HG03565 (cell line): Measurements from ENCODE around the gene THOC5.

Experiments
- ATAC-seq: cut with Tn5 transposase; IDR thresholded peaks from one replicate; pipeline ENCODE4 v1.9.1; 2021; ENCODE audit warnings: mild to moderate bottlenecking, moderate library complexity; ENCODE audit not compliant: unreplicated experiment

THOC5 gene

DNA sequence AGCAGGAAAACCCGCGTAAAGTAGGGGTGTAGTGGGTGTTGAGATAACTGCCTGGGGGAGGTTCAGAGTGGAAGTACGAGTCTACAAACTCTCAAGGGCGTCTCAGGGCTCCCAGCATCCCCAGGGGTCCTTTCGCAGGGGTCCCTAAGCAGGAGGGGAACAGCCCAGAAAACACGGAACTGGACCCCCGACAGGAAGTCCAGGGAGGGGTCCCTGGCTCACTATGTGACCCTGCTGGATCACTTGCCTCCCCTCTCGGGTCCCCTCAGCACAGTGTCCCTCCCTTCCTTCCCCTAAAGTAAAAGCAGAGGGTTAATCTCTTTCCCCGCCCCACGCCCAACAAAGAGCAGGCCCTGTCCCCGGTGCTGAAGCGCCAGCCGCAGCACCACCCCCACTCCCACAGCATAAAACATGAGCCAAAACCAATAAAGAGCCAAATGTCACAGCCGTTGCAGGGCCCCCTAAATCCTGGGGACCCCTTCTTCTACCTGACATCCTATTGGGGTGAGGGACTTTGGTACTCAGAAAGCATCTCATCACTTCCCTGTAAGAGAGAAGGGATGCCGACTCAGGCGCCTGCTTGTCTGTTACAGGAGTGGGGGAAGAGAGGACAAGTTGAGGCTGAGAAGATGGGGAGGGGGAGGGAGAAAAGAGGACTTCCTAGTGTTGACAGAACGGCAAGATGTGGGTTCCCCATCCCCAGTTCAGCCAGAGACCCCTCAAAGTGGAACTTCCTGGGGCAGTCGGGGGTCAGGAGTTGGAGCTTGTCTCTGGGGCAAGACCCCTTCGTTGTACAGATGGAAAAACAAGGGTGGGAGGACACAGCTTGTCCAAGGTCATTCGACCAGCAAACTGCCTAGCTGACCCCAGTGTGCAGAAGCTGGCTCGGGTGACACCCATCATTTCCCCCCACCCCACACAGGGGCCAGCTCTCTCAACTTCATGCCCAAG, 75.0 kb downstream of the THOC5 start:
- ATAC-seq: no peak

DNA sequence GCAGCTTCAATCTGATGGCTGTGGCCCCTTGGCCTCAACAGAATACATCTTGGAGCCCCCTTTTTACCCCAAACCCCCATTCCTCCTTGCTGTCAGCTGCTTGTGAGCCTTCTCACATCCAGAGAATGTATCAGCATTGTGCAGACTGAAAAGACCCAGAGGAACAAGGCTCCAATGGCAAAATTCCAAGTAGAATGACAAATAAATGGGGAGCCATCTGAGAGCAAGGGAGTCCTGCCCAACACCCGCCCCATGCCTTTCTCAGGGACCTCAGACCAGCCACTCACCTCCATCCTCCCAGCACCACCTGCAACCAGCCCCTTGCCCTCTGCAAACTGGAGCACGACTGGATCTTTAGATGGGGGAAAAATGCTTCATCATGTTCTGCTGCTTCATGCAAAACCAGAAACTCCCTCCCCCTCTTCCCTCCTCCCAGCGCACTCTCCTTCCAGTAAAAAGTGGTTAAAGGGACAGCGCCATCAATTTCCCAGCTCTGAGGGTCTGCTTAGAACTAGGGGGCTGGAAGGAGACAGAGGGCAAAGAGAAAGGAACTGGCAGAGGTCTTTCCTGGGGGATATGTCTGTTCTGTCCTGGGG, 75.7 kb downstream of the THOC5 start:
- ATAC-seq: no peak

DNA sequence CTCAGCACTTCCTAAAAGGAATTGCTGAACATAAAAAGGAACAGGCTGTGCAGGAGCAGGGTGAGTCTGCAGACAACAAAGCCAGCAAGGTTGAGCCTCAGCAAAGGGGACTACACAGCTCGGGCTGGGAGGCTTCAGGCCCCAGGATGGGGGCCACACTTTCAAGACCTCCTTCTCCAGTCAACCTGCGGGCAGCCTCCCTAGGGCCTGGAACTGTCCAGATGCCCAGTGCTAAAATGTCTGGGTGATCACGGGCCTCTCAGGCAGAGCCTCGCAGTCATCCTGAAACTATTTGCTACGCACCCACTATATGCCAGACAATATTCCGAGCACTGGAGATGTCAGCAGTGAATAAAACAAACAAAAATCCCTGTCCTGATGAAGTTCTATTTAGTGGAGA, 77.4 kb downstream of the THOC5 start:
- ATAC-seq: no peak

DNA sequence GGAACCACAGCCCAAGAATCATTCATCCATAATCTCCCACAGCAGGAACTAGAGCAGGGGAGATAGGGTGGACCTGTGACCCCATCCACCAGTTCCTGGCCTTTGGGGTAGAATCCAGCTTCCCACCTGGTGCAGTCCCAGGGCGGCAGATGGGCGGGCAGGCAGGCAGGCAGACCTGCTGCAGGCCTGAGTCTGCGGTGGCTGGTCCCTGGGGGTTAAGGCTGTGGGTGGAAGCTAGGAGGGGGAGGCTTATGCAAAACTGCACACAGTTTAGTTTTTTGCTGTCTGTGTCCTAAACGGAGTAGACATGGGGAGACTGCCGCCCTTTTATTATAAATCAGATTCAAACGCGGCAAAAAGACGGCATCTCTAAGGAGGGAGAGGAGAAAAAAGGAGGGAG, 78.0 kb downstream of the THOC5 start:
- no peak for ATAC-seq

DNA sequence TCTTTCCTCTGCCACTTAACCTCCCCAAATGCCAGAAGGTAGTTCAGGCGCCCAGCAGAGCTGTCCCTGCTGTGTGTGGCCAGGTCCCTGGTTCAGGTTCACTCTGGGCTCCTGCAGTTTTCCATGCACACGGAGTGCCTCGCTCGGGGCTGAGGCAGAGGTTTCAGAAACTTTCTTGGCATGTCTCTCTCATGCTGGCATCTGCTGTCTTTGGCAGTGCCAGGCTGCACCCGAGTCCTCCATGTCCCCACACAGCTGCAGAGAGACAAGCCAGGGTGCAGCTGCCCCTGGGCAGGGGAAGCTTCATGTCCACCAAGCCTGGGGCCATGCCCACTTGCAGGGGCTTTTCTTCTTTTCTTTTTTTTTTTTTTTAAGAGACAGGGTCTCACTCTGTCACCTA, 80.6 kb downstream of the THOC5 start:
- no peak for ATAC-seq

DNA sequence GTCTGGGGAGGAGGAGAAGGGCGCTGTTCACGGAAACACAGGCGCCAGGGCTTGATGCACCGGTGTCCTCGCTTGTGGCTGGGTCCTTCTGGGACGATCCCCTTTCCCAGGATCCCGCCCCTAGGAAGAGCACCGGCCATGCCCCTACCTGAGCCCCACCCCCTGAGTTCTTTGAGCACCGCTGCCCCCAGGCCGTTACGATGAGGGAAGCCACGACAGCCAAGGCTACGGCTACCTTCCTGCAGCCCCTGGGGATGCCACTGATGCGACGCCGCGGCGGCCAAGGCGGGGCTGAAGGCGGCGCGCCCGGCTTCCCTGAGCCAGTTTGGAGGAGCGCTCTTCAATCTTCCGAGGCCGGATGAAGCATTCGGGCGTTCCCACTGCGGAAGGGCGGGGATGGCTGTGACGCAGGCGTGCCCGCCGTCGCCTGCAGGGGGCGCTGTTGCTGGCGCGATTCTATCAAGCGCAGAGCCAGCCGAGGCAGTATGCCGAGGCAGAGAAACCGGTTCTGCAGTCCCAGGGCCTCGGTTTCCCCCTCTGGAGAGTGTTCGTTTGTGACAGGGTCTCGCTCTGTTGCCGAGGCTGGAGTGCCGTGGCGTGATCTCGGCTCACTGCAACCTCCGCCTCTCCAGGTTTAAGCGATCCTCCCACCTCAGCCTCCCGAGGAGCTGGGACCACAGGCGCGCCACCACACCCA, 83.2 kb downstream of the THOC5 start:
- ATAC-seq: no peak

DNA sequence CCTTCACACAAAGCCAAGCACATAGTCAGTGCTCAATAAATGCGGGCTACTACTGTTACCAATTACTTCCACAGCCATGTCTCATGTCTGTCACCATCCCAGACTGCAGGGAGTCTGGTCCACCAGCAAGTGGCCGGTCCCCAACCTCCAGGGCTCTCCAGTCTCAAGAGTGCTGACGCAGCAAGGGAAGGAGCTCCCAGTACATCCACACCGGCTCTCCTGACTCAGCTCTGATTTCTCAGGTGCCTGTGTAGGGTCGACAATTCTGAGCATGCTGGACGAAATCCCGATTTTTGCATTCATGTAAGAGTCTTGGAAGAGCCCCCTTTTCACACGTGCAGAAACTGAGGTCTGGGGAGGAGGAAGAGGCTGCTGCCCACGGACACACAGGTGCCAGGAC, 83.8 kb downstream of the THOC5 start:
- no peak for ATAC-seq

DNA sequence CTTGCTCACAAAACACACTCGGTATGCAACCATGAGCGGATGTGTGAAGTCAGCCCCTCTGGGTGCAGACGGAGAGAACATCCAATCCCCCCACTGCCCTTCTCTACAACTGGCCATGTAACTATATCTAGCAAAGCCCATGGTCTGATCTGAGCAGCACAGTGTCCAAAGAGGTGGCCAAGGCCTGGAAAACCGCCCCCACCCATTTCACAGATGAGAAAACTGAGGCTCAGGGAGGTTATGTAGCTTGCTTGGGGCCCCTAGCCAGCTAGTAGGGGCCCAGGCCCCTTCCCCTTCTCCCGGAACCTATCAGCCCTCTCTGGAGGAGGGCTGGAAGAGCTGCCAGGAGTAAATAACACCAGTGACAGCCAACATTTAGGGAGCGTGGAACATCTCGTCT, 89.0 kb downstream of the THOC5 start:
- ATAC-seq: no peak

DNA sequence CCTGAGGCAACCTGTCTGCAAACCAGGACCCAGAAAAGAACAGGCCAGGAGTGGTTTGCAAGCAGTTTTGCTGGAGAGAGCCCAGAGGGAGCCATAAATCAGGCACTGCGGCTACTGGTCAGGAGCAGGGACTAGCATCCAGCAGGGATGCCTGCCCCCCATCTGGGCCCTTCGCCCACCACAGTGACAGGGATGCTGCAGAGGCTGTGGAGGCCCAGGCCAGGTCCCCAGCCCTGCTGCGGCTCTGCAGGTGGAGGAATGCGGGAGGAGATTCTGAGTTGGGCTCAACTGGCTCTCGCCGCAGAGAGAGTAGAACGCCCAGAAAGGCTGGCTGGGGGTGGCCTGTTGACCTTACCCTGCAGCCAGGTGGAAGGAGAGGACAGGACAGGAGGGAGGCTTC, 89.9 kb downstream of the THOC5 start:
- ATAC-seq: no peak

DNA sequence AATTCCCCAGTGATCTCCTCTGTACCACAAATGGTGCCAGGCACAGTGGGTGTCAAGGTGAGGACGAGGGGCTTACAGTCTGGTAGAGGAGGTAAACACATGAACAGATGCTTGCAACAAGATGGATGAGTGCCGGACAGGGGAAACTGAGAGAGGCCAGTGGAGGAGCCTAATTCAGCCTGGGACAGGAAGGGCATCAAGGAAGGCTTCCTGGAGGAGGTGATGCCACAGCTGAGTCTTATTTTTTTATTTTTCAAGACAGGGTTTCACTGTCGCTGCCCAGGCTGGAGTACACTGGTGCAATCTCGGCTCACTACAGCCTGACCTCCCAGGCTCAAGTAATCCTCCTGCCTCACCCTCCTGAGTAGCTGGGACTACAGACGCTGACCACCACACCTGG, 92.3 kb downstream of the THOC5 start:
- ATAC-seq: no peak

DNA sequence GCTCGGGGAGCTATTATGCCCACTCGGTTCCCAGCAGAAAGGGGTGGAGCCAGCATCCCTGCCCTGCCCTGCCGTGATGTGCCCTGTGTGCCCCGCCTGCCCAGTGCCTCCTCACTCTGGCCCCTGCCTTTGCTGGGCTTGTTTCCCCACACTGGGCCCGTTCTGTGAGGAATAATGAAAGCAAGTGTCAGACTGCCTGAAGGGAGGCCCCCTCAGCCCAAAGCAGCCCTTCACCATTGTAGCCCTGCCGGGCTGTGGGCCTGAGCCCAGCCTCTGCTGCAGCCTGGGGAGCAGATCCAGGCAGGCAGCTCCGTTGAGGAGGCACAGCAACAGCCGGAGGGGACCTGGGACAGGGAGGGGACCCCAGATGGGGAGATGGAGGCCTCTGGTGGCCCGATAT, 93.8 kb downstream of the THOC5 start:
- no peak for ATAC-seq

DNA sequence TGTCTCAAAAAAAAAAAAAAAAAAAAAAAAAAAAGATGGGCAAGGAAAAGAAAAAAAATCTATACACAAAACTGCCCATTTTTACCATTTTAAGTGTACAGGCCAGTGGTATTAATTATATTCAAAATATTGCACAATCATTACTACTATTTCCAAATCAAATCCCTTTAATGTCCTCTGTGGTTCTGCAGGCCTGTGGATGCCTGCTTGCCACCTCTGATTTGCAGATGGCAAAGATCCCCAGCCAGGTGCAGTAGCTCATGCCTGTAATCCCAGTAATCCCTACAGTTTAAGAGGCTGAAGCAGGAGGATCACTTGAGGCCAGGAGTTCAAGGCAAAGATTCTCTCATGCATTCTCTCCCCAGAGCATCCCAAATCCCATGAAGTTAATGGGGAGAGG, 95.0 kb downstream of the THOC5 start:
- no peak for ATAC-seq

DNA sequence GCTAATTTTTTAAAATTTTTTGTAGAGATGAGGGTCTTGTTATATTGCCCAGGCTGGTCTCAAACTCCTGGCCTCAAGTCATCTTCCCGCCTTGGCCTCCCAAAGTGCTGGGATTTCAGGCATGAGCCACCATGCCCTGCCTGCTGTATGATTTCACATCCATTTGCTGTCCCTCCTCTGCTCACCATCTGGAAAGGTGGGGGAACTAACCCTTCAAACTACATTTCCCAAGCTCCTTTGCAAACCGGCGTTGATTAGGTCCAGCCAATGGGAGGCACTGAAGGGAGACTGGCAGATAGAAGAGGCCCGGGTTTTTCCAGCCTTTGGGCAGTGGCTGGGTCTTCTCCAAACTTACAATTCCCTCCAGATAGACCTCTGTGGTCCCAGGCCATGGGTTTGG, 95.8 kb downstream of the THOC5 start:
- no peak for ATAC-seq

DNA sequence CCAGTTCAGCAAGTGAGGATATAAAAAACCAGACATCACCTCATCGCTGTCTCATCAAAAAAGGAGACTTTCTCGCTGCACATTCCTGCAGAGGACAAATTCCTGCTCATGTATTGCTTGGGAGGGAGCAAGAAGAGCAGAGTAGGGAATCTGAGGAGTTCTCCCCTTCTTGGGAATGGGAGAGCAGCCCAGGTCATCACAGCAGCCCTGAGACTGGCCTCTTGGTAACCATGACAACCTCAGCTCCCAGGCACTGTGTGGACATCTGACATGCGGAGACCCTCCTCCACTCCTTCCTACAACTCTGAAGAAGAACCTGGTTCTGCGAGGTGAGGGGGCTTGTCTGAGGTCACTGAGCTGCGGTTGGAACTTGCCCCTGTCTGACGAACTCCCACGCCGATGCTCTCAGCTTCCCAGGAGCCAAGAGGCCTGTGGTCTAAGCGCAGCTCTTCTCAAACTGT, 97.3 kb downstream of the THOC5 start:
- ATAC-seq: no peak
